MM.1S (cell line): ENCODE results near the gene RPUSD4.

ENCODE experiments used
- DNase-seq: peaks from one replicate; pipeline ENCODE4 v3.0.0-alpha.2; 2015
- H2AFZ ChIP-seq: fragments of 300-600 bp; sonication (generic); 2 replicates; pipeline ENCODE4 v1.6.0; 2016; ENCODE audit warnings: antibody characterized with exemption, low read length
- H3F3A ChIP-seq: fragments of 300-600 bp; sonication (generic); 2 replicates; pipeline ENCODE4 v1.6.1; 2016; ENCODE audit warnings: mild to moderate bottlenecking, antibody characterized with exemption, low read length, moderate library complexity, mixed read lengths; ENCODE audit not compliant: insufficient read depth
- H3K27ac ChIP-seq: fragments of 300-600 bp; sonication (generic); 2 replicates; pipeline ENCODE4 v1.5.1; 2016; ENCODE audit warnings: mild to moderate bottlenecking, low read length
- H3K27me3 ChIP-seq: fragments of 300-600 bp; sonication (generic); replicated peaks from 2 replicates; pipeline ENCODE4 v1.6.0; 2016; ENCODE audit warnings: low read length; ENCODE audit not compliant: insufficient read depth
- H3K36me3 ChIP-seq: fragments of 300-600 bp; sonication (generic); replicated peaks from 2 replicates; pipeline ENCODE4 v1.6.1; 2016; ENCODE audit warnings: mild to moderate bottlenecking, low read length, mixed read lengths; ENCODE audit not compliant: insufficient read depth
- H3K4me1 ChIP-seq: fragments of 300-600 bp; sonication (generic); 2 replicates; pipeline ENCODE4 v1.6.1; 2016; ENCODE audit warnings: low read length, mixed read lengths
- H3K4me2 ChIP-seq: fragments of 300-600 bp; sonication (generic); 2 replicates; pipeline ENCODE4 v1.6.0; 2016; ENCODE audit warnings: low read depth, low read length
- H3K4me3 ChIP-seq: fragments of 300-600 bp; sonication (generic); 2 replicates; pipeline ENCODE4 v1.5.1; 2016; ENCODE audit warnings: low read length, mixed read lengths
- H3K79me2 ChIP-seq: fragments of 300-600 bp; sonication (generic); 2 replicates; pipeline ENCODE4 v1.6.1; 2016; ENCODE audit warnings: mixed run types, low read length, mixed read lengths
- H3K9ac ChIP-seq: fragments of 300-600 bp; sonication (generic); 2 replicates; pipeline ENCODE4 v1.6.1; 2016; ENCODE audit warnings: low read length, mixed read lengths
- H3K9me2 ChIP-seq: fragments of 300-600 bp; sonication (generic); replicated peaks from 2 replicates; pipeline ENCODE4 v1.6.1; 2016; ENCODE audit warnings: mild to moderate bottlenecking, low read length, mixed read lengths; ENCODE audit not compliant: insufficient read depth
- H3K9me3 ChIP-seq: fragments of 300-600 bp; sonication (generic); replicated peaks from 2 replicates; pipeline ENCODE4 v1.6.1; 2016; ENCODE audit warnings: mild to moderate bottlenecking, low read length, mixed read lengths; ENCODE audit not compliant: insufficient read depth
- H4K20me1 ChIP-seq: fragments of 300-600 bp; sonication (generic); 2 replicates; pipeline ENCODE4 v1.6.1; 2016; ENCODE audit warnings: mild to moderate bottlenecking, low read length, moderate library complexity, mixed read lengths; ENCODE audit not compliant: insufficient read depth
- EZH2 ChIP-seq: fragments of 300-600 bp; sonication (generic); optimal IDR thresholded peaks from 2 replicates; pipeline ENCODE3; 2017; ENCODE audit warnings: low read depth, mild to moderate bottlenecking, antibody characterized with exemption, low read length, mixed read lengths
- EZH2phosphoT487 ChIP-seq: fragments of 300-600 bp; sonication (generic); IDR thresholded peaks from 2 replicates; pipeline ENCODE4 v1.6.1; 2018; ENCODE audit warnings: antibody characterized with exemption, low read length
- TF ChIP-seq, protein P1 (sequence below): fragments of 300-600 bp; sonication (generic); IDR thresholded peaks from 2 replicates; pipeline ENCODE4 v1.5.1; 2016; ENCODE audit warnings: antibody characterized with exemption, low read length, mixed read lengths

RPUSD4 gene

GRCh38 chr11:126217491-126217890 is 6.0 kb upstream of the RPUSD4 start:
- no peak for DNase-seq
- H3K79me2 ChIP-seq, result peaks cover 89% of the 10 kb centered on the region
- no peaks in the 10 kb centered on the region for H3K9me2 ChIP-seq
- no peaks in the 10 kb centered on the region for H3K36me3 ChIP-seq
- H3K27ac ChIP-seq, result no peak overlapping the region
- H4K20me1 ChIP-seq, result no peaks in the 10 kb centered on the region
- no peaks in the 10 kb centered on the region for H3K27me3 ChIP-seq
- TF ChIP-seq EZH2phosphoT487 (no peak), EZH2 (no peak)
- TF ChIP-seq, protein P1, sequence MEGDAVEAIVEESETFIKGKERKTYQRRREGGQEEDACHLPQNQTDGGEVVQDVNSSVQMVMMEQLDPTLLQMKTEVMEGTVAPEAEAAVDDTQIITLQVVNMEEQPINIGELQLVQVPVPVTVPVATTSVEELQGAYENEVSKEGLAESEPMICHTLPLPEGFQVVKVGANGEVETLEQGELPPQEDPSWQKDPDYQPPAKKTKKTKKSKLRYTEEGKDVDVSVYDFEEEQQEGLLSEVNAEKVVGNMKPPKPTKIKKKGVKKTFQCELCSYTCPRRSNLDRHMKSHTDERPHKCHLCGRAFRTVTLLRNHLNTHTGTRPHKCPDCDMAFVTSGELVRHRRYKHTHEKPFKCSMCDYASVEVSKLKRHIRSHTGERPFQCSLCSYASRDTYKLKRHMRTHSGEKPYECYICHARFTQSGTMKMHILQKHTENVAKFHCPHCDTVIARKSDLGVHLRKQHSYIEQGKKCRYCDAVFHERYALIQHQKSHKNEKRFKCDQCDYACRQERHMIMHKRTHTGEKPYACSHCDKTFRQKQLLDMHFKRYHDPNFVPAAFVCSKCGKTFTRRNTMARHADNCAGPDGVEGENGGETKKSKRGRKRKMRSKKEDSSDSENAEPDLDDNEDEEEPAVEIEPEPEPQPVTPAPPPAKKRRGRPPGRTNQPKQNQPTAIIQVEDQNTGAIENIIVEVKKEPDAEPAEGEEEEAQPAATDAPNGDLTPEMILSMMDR, result no peak
- H3K9me3 ChIP-seq, result no peaks in the 10 kb centered on the region
- H3K4me2 ChIP-seq, result no peak overlapping the region
- H3K9ac ChIP-seq, result no peak overlapping the region
- H2AFZ ChIP-seq, result no peak overlapping the region
- no peaks in the 10 kb centered on the region for H3F3A ChIP-seq
- H3K4me1 ChIP-seq, result peaks cover 6% of the 10 kb centered on the region
- no peak overlapping the region for H3K4me3 ChIP-seq

DNA sequence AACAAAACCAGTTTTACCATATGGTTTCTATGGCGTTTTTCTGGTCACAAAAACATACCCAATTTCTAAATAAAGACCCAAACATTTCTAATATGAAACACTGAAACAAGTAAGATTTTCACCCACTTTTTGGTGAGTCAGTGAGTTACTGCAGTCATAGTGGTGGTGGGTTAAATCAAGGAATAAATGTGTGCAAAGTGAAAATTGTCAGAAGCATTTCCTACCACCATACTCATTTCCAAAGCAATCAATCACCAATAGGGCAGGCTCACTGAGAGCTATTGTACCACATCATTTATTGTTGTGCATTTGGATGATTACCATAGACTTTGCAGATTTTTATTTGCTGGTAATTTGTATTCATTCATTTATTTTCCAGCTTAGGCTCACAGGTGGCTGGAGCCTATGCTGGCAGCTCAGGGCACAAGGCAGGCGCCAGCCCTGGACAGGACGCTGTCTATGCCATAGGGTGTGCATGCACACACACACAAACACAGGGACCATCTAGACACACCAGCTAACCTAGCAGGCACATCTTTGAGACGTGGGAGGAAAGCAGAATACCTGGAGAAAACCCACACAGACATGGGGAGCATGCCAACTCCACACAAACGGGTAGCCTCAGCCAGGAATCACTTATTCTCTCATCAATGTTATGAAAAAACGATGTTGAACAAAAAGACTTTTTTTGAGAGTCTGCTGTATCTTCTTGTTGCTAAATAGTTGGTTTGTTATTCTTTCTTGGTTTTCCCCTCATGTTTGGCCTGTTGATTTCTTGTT is 5.3 kb upstream of the RPUSD4 start:
- H3K9me3 ChIP-seq, result no peaks in the 10 kb centered on the region
- H4K20me1 ChIP-seq, result no peaks in the 10 kb centered on the region
- no peak overlapping the region for H3K27ac ChIP-seq
- no peak overlapping the region for H3K9ac ChIP-seq
- H2AFZ ChIP-seq, result no peak overlapping the region
- peaks cover 9% of the 10 kb centered on the region for H3K4me1 ChIP-seq
- peaks cover 90% of the 10 kb centered on the region for H3K79me2 ChIP-seq
- H3K36me3 ChIP-seq, result no peaks in the 10 kb centered on the region
- no peaks in the 10 kb centered on the region for H3F3A ChIP-seq
- no peaks in the 10 kb centered on the region for H3K27me3 ChIP-seq
- H3K4me3 ChIP-seq, result no peak overlapping the region
- no peaks in the 10 kb centered on the region for H3K9me2 ChIP-seq
- DNase-seq, result no peak
- no peak overlapping the region for H3K4me2 ChIP-seq
- TF ChIP-seq, protein P1, result no peak
- TF ChIP-seq EZH2, result no peak
- no peak for TF ChIP-seq EZH2phosphoT487

DNA sequence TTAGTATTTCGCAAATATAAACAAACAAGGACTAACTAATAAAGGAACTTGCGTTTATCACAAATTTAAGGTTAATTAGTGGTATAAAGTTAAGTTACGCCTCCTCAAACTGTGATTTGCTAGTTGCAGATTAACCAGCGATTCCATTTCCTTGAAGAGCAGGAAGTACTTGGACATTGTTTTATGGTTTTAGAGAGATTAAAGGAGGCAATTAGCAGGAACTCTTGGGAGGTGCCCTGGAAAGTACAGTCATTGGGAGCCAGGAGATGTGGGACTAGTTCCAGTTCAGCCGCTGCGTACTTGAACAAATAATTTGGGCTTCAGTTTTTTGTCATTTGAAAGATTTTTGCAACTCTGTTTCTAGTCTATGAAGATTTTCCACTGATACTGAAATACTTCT is 3.4 kb upstream of the RPUSD4 start:
- no peaks in the 10 kb centered on the region for H3K9me3 ChIP-seq
- no peaks in the 10 kb centered on the region for H4K20me1 ChIP-seq
- H2AFZ ChIP-seq, result no peak overlapping the region
- H3K36me3 ChIP-seq, result no peaks in the 10 kb centered on the region
- no peaks in the 10 kb centered on the region for H3F3A ChIP-seq
- H3K4me3 ChIP-seq, result no peak overlapping the region
- H3K9ac ChIP-seq, result no peak overlapping the region
- no peaks in the 10 kb centered on the region for H3K27me3 ChIP-seq
- peaks cover 88% of the 10 kb centered on the region for H3K79me2 ChIP-seq
- H3K9me2 ChIP-seq, result no peaks in the 10 kb centered on the region
- no peak overlapping the region for H3K4me2 ChIP-seq
- TF ChIP-seq, protein P1, result no peak
- no peak for TF ChIP-seq EZH2
- TF ChIP-seq EZH2phosphoT487, result no peak
- no peak for DNase-seq
- no peak overlapping the region for H3K27ac ChIP-seq
- H3K4me1 ChIP-seq, result peaks cover 11% of the 10 kb centered on the region
